ENCODE measurements around the gene GPX4.

The GPX4 gene

GRCh38 chr19:1115646-1116420, 12.0 kb downstream of the GPX4 start:
- no peak overlapping the region for H3K4me3 ChIP-seq
- intact Hi-C loops (cut with DNase I; ENCODE audit: low total_unique reads): no loop called here
- H3K27me3 ChIP-seq: no peaks in the 10 kb centered on the region
- H3K9me3 ChIP-seq: no peaks in the 10 kb centered on the region
- TF ChIP-seq CTCF (IDR thresholded peaks at IDR 0.05): no peak
- peaks cover 56 to 94% (median 93%) of the 10 kb centered on the region in 3 donors for H3K36me3 ChIP-seq
- DNase-seq: no peak
- no peak overlapping the region for H3K27ac ChIP-seq
- H3K4me1 ChIP-seq: peaks cover 0 to 27% (median 17%) of the 10 kb centered on the region in 4 donors

GRCh38 chr19:1116726-1117581, 13.2 kb downstream of the GPX4 start:
- peaks cover 0 to 25% (median 17%) of the 10 kb centered on the region in 4 donors for H3K4me1 ChIP-seq
- no peak overlapping the region for H3K4me3 ChIP-seq
- H3K36me3 ChIP-seq: peaks cover 66 to 95% (median 93%) of the 10 kb centered on the region in 3 donors
- TF ChIP-seq CTCF (IDR thresholded peaks at IDR 0.05): no peak
- no peaks in the 10 kb centered on the region for H3K27me3 ChIP-seq
- no peak for DNase-seq
- intact Hi-C loops (cut with DNase I; ENCODE audit: low total_unique reads): no loop called here
- no peaks in the 10 kb centered on the region for H3K9me3 ChIP-seq
- H3K27ac ChIP-seq: no peak overlapping the region

GRCh38 chr19:1117654-1118053, 13.9 kb downstream of the GPX4 start:
- peaks cover 73 to 95% (median 93%) of the 10 kb centered on the region in 3 donors for H3K36me3 ChIP-seq
- no peak for TF ChIP-seq CTCF (IDR thresholded peaks at IDR 0.05)
- DNase-seq: no peak
- H3K4me1 ChIP-seq: peaks cover 0 to 19% (median 15%) of the 10 kb centered on the region in 4 donors
- H3K4me3 ChIP-seq: no peak overlapping the region
- H3K27me3 ChIP-seq: no peaks in the 10 kb centered on the region
- no peak overlapping the region for H3K27ac ChIP-seq
- intact Hi-C loops (cut with DNase I; ENCODE audit: low total_unique reads): no loop called here
- no peaks in the 10 kb centered on the region for H3K9me3 ChIP-seq

- H3K9me3 ChIP-seq: no peaks in the 10 kb centered on the region
- no peak overlapping the region for H3K4me3 ChIP-seq
- peaks cover 76 to 100% (median 98%) of the 10 kb centered on the region in 3 donors for H3K36me3 ChIP-seq
- DNase-seq: no peak
- no peaks in the 10 kb centered on the region for H3K27me3 ChIP-seq
- H3K4me1 ChIP-seq: peaks cover 0 to 10% (median 6%) of the 10 kb centered on the region in 4 donors
- no peak for TF ChIP-seq CTCF (IDR thresholded peaks at IDR 0.05)
- H3K27ac ChIP-seq: no peak overlapping the region
- intact Hi-C loops (cut with DNase I; ENCODE audit: low total_unique reads): no loop called here
Measured at GRCh38 chr19:1118999-1119398, 15.2 kb downstream of the GPX4 start.

- no peak for TF ChIP-seq CTCF (IDR thresholded peaks at IDR 0.05)
- intact Hi-C loops (cut with DNase I; ENCODE audit: low total_unique reads): loop anchor here (5.0 kb wide), 1 partner anchor 198 kb away; no protein-coding TSS in a partner anchor
- Histone ChIP-seq H3K36me3 (peaks cover 76 to 100% (median 100%) of the 10 kb centered on the region in 3 donors), H3K4me3 (no peak overlapping the region), H3K9me3 (no peaks in the 10 kb centered on the region), H3K4me1 (peaks cover 0 to 10% (median 3%) of the 10 kb centered on the region in 4 donors), H3K27ac (no peak overlapping the region), H3K27me3 (no peaks in the 10 kb centered on the region)
- no peak for DNase-seq
Measured at GRCh38 chr19:1119475-1120217, 15.9 kb downstream of the GPX4 start.

Data from tibial artery (tissue), 4 donors.